ENCODE results near the gene CCT4. TPM values are rescaled to one million over a fixed set of nuclear protein-coding genes. Genes with fewer than 3 reads are reported as not detected.
"Not testable (repeated sequence)": the region's sequence is repeated elsewhere in the genome, so short reads cannot be mapped to it uniquely, and the experiment has no call there.

CCT4 gene
- total and polyA plus RNA-seq, 3 experiments from 2014 or later: 134 to 361 (median 331) TPM

DNA sequence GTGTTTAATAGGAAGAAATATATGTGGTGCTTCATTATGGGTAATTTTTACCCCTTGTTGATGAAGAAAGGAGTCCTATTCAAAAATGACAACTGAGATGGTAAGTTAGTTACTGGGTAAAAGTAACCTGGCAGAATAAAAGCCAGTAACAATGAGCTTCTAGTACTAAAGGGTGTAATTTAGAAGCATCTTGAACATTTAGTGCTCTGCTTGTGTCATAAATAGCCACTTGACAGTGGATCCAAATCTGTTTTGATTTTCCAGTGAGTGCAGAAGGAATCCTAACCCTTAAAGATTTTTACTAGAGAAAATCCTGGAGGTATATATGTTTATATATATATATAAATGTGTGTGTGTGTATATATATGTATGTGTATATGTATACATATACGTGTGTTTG, 32.1 kb upstream of the CCT4 start:
- Histone ChIP-seq H3K27me3 (ENCODE audit: insufficient read depth, low read length, poor library complexity, severe bottlenecking) (no peaks in the 10 kb centered on the region), H3K27ac (ENCODE audit: low read depth, low read length) (no peak overlapping the region), H3K4me1 (ENCODE audit: insufficient read depth, low read length) (no peaks in the 10 kb centered on the region), H3K36me3 (ENCODE audit: insufficient read depth, low read length) (no peaks in the 10 kb centered on the region), H3K4me3 (ENCODE audit: low read length) (no peak overlapping the region), H3K9me3 (ENCODE audit: low read length) (no peaks in the 10 kb centered on the region)
- ChIA-PET POLR2A (no interaction called here), CTCF (interaction anchor here (1.1 to 2.2 kb wide), 3 partner anchors 25 to 855 kb away, joined by 4 to 8 read pairs (median 6); no protein-coding TSS in a partner anchor)
- Mint-ChIP-seq H3K4me3 (no peak overlapping the region), H3K9me3 (no peaks in the 10 kb centered on the region), H3K27ac (no peak overlapping the region), H3K4me1 (no peaks in the 10 kb centered on the region), H3K27me3 (peaks cover 0 to 3% of the 10 kb centered on the region in 2 donors), H3K36me3 (peaks cover 0 to 15% (median 4%) of the 10 kb centered on the region in 3 donors)
- no peak for DNase-seq

DNA sequence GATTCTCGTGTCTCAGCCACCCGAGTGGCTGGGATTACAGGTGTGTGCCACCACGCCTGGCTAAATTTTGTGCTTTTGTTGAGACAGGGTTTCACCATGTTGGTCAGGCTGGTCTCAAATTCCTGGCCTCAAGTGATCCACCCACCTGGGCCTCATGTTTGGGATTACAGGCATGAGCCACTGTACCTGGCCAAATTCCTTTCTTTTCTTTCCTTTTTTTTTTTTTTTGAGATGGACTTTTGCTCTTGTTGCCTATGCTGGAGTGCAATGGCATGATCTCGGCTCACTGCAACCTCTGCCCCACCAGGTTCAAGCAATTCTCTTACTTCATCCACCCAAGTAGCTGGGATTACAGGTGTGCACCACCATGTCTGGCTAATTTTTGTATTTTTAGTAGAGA, 26.3 kb upstream of the CCT4 start:
- H3K9me3 Mint-ChIP-seq; H3K27me3 ChIP-seq (ENCODE audit: insufficient read depth, low read length, poor library complexity, severe bottlenecking); H3K36me3 Mint-ChIP-seq; H3K27ac ChIP-seq (ENCODE audit: low read depth, low read length); H3K36me3 ChIP-seq (ENCODE audit: insufficient read depth, low read length); H3K27me3 Mint-ChIP-seq; POLR2A ChIA-PET; H3K4me3 ChIP-seq (ENCODE audit: low read length); H3K4me1 Mint-ChIP-seq; H3K9me3 ChIP-seq (ENCODE audit: low read length); DNase-seq; H3K4me3 Mint-ChIP-seq; H3K4me1 ChIP-seq (ENCODE audit: insufficient read depth, low read length): not testable (repeated sequence)
- peak overlapping the region in 1 of 8 donors; percentile 64 for H3K27ac Mint-ChIP-seq
- CTCF ChIA-PET: interaction anchor here (1.0 kb wide), 1 partner anchor 19 kb away, joined by 3 read pairs; no protein-coding TSS in a partner anchor

DNA sequence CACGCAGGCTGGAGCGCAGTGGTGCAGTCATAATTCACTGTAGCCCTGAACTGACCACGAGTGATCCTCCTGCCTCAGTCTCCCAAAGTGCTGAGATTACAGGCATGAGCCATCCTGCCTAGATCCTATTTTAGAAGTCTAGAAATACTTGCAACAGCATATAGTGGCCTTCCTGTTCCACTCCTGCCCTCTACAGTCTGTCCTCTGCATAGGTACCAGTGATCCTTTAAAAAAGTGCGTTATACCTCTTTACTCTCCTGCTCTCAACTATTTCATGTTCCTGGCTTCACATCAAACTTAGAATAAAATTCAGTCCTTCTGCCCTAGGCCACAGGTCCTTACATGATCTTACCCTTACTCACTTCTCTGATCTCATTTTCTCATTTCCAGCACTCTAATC, 23.1 kb upstream of the CCT4 start:
- Mint-ChIP-seq H3K27ac (no peak overlapping the region), H3K4me3 (no peak overlapping the region), H3K36me3 (peaks cover 0 to 4% (median 0%) of the 10 kb centered on the region in 3 donors), H3K4me1 (peaks cover 15 to 30% (median 26%) of the 10 kb centered on the region in 3 donors), H3K27me3 (no peaks in the 10 kb centered on the region), H3K9me3 (no peaks in the 10 kb centered on the region)
- Histone ChIP-seq H3K4me3 (ENCODE audit: low read length) (no peak overlapping the region), H3K27ac (ENCODE audit: low read depth, low read length) (no peak overlapping the region), H3K36me3 (ENCODE audit: insufficient read depth, low read length) (no peaks in the 10 kb centered on the region), H3K27me3 (ENCODE audit: insufficient read depth, low read length, poor library complexity, severe bottlenecking) (no peaks in the 10 kb centered on the region), H3K9me3 (ENCODE audit: low read length) (no peaks in the 10 kb centered on the region), H3K4me1 (ENCODE audit: insufficient read depth, low read length) (no peaks in the 10 kb centered on the region)
- CTCF ChIA-PET: no interaction called here
- DNase-seq: no peak
- POLR2A ChIA-PET: interaction anchor here (0.5 kb wide), 1 partner anchor 74 kb away, joined by 5 read pairs; no protein-coding TSS in a partner anchor

DNA sequence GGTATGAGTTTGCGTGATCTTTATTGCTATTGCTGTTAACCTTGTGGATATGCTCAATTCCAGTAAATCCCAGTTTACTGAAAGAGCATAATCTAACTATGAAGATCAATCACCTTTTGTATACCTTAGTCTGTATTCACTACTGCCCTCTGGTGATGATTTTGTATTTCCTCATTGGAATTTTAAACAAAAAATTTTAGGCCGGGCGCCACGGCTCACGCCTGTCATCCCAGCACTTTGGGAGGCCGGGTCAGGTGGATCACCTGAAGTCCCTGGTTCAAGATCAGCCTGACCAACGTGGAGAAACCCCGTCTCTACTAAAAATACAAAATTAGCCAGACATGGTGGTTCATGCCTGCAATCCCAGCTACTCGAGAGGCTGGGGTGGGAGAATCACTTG, 22.1 kb upstream of the CCT4 start:
- H3K4me1 Mint-ChIP-seq: peaks cover 18 to 37% (median 34%) of the 10 kb centered on the region in 3 donors

DNA sequence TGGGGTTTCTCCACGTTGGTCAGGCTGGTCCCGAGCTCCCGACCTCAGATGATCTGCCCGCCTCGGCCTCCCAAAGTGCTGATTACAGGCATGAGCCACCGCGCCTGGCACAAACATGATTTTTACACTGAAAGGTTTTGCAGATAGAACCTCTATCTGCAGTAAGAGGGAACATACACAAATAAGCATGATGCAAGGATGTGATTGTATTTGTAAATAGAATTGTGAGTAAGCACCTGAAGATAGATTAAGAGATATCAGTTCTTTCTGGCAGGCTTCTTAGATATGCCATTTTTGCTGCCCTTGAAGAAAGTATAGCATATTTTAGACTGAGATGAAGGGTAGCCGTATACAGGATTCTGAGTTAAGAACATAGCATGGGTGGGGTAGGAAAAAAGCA, 20.7 kb upstream of the CCT4 start:
- H3K4me1 ChIP-seq (ENCODE audit: insufficient read depth, low read length): peaks cover 8% of the 10 kb centered on the region
- no peak overlapping the region for H3K27ac ChIP-seq (ENCODE audit: low read depth, low read length)
- POLR2A ChIA-PET: no interaction called here
- H3K36me3 Mint-ChIP-seq: peaks cover 0 to 9% (median 0%) of the 10 kb centered on the region in 3 donors
- peak overlapping the region in 1 of 7 donors; percentile 63 for H3K4me3 Mint-ChIP-seq
- H3K27me3 Mint-ChIP-seq: no peaks in the 10 kb centered on the region
- H3K9me3 Mint-ChIP-seq: no peaks in the 10 kb centered on the region
- no peak for DNase-seq
- CTCF ChIA-PET: no interaction called here
- H3K36me3 ChIP-seq (ENCODE audit: insufficient read depth, low read length): no peaks in the 10 kb centered on the region
- H3K4me1 Mint-ChIP-seq: peaks cover 24 to 47% (median 44%) of the 10 kb centered on the region in 3 donors
- H3K27ac Mint-ChIP-seq: peak overlapping the region in 2 of 8 donors; percentile 2 to 6
- H3K9me3 ChIP-seq (ENCODE audit: low read length): no peaks in the 10 kb centered on the region
- H3K4me3 ChIP-seq (ENCODE audit: low read length): no peak overlapping the region
- H3K27me3 ChIP-seq (ENCODE audit: insufficient read depth, low read length, poor library complexity, severe bottlenecking): no peaks in the 10 kb centered on the region

More for the DNA sequence above, 22.1 kb upstream of the CCT4 start:
- Mint-ChIP-seq H3K4me3 (no peak overlapping the region), H3K27ac (no peak overlapping the region), H3K9me3 (no peaks in the 10 kb centered on the region), H3K36me3 (peaks cover 0 to 8% (median 0%) of the 10 kb centered on the region in 3 donors), H3K27me3 (no peaks in the 10 kb centered on the region)
- no peak overlapping the region for H3K27ac ChIP-seq (ENCODE audit: low read depth, low read length)
- no peak overlapping the region for H3K4me3 ChIP-seq (ENCODE audit: low read length)
- DNase-seq: no peak
- no peaks in the 10 kb centered on the region for H3K9me3 ChIP-seq (ENCODE audit: low read length)
- H3K27me3 ChIP-seq (ENCODE audit: insufficient read depth, low read length, poor library complexity, severe bottlenecking): no peaks in the 10 kb centered on the region
- CTCF ChIA-PET: no interaction called here
- no peaks in the 10 kb centered on the region for H3K36me3 ChIP-seq (ENCODE audit: insufficient read depth, low read length)
- H3K4me1 ChIP-seq (ENCODE audit: insufficient read depth, low read length): no peaks in the 10 kb centered on the region
- POLR2A ChIA-PET: no interaction called here

DNA sequence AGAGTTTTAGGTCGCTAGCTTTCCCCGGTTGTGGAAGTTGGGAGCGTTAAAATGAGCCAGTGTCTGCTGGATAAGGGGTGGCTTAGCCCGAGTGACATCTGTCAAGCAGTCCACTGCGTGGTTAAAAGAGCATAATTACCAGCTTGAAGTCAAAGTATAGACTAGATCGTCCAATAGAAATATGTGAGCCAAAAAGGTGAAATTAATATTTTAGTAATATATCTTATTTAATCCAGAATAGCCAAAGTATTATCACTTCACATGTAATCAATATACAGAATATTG, 17.7 kb upstream of the CCT4 start:
- H3K36me3 ChIP-seq (ENCODE audit: insufficient read depth, low read length): no peaks in the 10 kb centered on the region
- POLR2A ChIA-PET: no interaction called here
- Mint-ChIP-seq H3K9me3 (no peaks in the 10 kb centered on the region), H3K27ac (peak overlapping the region; percentile 64 to 92 (median 90)), H3K4me3 (peak overlapping the region; percentile 94 to 99 (median 96)), H3K36me3 (peaks cover 0 to 9% (median 0%) of the 10 kb centered on the region in 3 donors), H3K27me3 (no peaks in the 10 kb centered on the region), H3K4me1 (peaks cover 20 to 43% (median 38%) of the 10 kb centered on the region in 3 donors)
- no peaks in the 10 kb centered on the region for H3K9me3 ChIP-seq (ENCODE audit: low read length)
- H3K4me3 ChIP-seq (ENCODE audit: low read length): peak overlapping the region; percentile 91
- no peaks in the 10 kb centered on the region for H3K27me3 ChIP-seq (ENCODE audit: insufficient read depth, low read length, poor library complexity, severe bottlenecking)
- H3K4me1 ChIP-seq (ENCODE audit: insufficient read depth, low read length): peaks cover 8% of the 10 kb centered on the region
- CTCF ChIA-PET: no interaction called here
- no peak for DNase-seq
- peak overlapping the region; percentile 72 for H3K27ac ChIP-seq (ENCODE audit: low read depth, low read length)

DNA sequence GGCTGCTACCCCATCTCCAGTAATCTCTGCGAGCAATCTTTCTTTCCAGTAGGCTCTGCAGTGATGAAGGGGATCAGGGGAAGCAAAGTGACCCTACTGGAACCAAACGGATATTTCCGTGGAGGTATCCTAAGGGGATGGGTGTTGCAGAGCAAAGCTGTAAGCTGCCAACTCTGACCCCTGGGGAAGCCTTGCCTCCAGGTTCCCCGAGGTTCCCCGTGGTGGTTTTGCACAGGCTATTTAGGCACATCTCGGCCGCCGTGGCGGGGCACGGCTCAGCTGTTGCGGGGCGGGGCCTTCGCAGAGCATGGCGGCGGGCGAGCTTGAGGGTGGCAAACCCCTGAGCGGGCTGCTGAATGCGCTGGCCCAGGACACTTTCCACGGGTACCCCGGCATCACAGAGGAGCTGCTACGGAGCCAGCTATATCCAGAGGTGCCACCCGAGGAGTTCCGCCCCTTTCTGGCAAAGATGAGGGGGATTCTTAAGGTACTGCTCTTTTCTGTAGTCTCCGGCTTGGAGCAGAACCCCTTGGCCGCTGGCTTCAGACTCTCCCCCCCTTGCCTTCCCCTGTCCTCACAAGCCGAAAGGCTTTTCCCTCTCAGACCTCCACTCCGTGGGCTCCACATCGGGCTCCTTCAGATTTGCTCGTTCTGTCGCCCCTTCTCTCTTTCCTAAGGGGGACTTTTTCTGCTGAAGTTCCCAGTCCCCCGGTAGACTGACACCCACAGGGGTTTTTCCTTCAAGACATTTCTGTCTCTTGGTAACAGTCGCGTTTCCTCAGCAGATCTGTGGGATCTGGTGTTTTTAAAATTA, 17.1 kb upstream of the CCT4 start, which contains the start of gene COMMD1:
Gene COMMD1, plus strand, starts transcription at position 303 of the 814 bp plus-strand sequence. Its CDS starts 5 bp downstream, at position 308.
- H3K4me3 Mint-ChIP-seq: peak within 1 kb of the TSS; percentile 94 to 99 (median 96)
- peak; percentile 66 to 84 (median 70) for DNase-seq
- ChIA-PET CTCF (no interaction called here), POLR2A (no interaction called here)
- Histone ChIP-seq H3K4me3 (ENCODE audit: low read length) (peak within 1 kb of the TSS; percentile 91), H3K9me3 (ENCODE audit: low read length) (no peaks in the 10 kb centered on the region), H3K36me3 (ENCODE audit: insufficient read depth, low read length) (no peaks in the 10 kb centered on the region), H3K27me3 (ENCODE audit: insufficient read depth, low read length, poor library complexity, severe bottlenecking) (no peaks in the 10 kb centered on the region), H3K27ac (ENCODE audit: low read depth, low read length) (peak within 1 kb of the TSS; percentile 72), H3K4me1 (ENCODE audit: insufficient read depth, low read length) (peaks cover 8% of the 10 kb centered on the region)
- peaks cover 20 to 43% (median 38%) of the 10 kb centered on the region in 3 donors for H3K4me1 Mint-ChIP-seq
- H3K27me3 Mint-ChIP-seq: no peaks in the 10 kb centered on the region
- peak within 1 kb of the TSS; percentile 64 to 92 (median 90) for H3K27ac Mint-ChIP-seq
- H3K9me3 Mint-ChIP-seq: no peaks in the 10 kb centered on the region
- H3K36me3 Mint-ChIP-seq: peaks cover 0 to 9% (median 0%) of the 10 kb centered on the region in 3 donors

DNA sequence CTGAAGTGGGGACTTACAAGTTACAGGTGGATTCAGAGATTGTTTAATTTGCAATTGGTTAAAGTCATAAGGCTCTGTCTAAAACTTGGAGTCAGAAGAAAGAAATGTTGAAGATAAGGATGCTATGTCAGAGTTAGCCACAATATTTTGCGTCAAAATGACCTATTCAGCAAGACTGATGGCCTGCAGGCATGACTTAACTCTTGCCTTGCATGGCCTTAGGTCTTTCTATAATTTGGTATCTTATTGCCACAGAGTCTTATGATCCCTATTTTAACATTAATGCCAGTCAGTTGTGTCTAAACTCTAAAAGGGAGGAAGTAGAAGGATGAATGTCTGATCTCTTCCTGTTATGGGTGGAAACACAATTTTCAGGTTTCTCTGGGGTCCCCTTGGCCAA, 11.8 kb upstream of the CCT4 start:
- no peak overlapping the region for H3K27ac ChIP-seq (ENCODE audit: low read depth, low read length)
- no peaks in the 10 kb centered on the region for H3K36me3 ChIP-seq (ENCODE audit: insufficient read depth, low read length)
- no peaks in the 10 kb centered on the region for H3K27me3 Mint-ChIP-seq
- H3K36me3 Mint-ChIP-seq: no peaks in the 10 kb centered on the region
- H3K4me3 ChIP-seq (ENCODE audit: low read length): no peak overlapping the region
- no peaks in the 10 kb centered on the region for H3K9me3 Mint-ChIP-seq
- peaks cover 6 to 8% (median 8%) of the 10 kb centered on the region in 3 donors for H3K4me1 Mint-ChIP-seq
- ChIA-PET CTCF (no interaction called here), POLR2A (no interaction called here)
- peak overlapping the region in 1 of 7 donors; percentile 69 for H3K4me3 Mint-ChIP-seq
- H3K4me1 ChIP-seq (ENCODE audit: insufficient read depth, low read length): peaks cover 7% of the 10 kb centered on the region
- H3K27me3 ChIP-seq (ENCODE audit: insufficient read depth, low read length, poor library complexity, severe bottlenecking): no peaks in the 10 kb centered on the region
- no peak for DNase-seq
- no peaks in the 10 kb centered on the region for H3K9me3 ChIP-seq (ENCODE audit: low read length)
- H3K27ac Mint-ChIP-seq: peak overlapping the region in 1 of 8 donors; percentile 13

Data from CD8-positive, alpha-beta memory T cell (primary cell).